ENCODE measurements around the gene RMDN2.

Gene RMDN2

DNA sequence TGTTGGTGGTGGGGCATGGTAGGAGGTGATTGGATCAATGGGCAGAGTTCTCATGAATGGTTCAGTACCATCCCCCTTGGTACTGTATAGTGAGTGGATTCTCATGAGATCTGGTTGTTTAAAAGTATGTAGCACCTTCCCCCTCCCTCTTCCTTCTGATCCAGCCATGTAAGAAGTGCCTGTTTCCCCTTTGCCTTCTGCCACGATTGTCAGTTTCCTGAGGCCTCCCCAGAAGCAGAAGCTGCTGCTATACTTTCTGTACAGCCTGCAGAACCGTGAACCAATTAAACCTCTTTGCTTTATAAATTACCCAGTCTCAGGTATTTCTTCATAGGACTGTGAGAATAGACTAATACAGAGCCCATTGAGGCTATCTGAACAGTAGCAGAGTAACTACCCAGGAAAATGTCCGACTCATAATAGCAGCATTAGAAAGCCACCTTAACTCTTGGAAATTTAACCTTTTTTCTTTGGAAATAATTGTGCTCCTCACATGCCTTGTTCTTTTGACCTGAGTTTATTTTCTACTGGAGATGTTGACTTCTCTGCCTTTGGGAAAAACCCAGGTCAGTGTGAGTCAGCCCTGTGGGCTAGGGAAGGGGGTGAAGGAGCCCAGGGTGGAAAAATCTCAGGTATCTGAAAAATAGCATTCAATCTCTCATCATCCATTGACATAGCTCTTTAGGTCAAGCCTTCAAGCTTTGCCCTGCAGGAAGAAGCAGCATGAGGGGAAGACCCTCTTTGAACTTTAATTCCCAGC is 132.7 kb downstream of the RMDN2 start:
- no peak for DNase-seq

DNA sequence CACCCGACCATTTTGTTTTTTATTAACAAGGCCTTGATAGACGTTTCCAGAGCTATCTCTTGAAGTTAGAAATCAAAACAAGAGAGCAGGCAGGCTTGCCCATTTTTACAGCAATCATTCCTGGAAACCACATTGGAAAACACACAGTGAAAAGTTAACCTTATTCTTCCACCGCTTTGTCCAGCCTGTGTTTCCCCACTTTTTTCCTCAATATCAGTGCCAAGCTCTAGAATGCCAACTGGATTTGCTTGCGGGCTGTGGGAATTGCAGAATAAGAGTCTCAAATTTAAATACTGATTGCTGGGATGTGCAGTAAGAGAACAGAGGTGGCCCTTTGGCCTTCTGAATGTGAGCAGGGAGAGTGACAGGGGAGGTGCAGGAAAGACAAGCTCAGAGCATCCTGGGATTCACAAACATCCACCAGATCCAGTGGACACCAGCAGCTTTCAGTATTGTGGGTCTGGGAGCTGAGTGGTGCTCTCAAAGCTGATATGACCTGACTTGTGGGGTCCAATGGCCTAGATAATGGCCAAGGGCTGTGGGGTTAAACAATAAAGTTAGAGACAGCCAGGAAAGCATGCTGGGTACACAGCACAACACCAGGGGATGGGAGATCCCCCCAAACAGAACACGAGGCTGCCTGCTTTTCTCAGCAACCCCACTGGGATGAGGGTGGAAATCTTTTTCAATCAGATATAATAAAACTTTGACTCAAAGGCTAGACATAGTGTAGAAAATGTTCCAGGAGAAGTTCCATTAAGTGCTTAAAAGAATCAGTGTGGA is 135.3 kb downstream of the RMDN2 start:
- no peak for DNase-seq

GRCh38 chr2:38064801-38065501 is 139.9 kb downstream of the RMDN2 start:
- no peak for DNase-seq

DNA sequence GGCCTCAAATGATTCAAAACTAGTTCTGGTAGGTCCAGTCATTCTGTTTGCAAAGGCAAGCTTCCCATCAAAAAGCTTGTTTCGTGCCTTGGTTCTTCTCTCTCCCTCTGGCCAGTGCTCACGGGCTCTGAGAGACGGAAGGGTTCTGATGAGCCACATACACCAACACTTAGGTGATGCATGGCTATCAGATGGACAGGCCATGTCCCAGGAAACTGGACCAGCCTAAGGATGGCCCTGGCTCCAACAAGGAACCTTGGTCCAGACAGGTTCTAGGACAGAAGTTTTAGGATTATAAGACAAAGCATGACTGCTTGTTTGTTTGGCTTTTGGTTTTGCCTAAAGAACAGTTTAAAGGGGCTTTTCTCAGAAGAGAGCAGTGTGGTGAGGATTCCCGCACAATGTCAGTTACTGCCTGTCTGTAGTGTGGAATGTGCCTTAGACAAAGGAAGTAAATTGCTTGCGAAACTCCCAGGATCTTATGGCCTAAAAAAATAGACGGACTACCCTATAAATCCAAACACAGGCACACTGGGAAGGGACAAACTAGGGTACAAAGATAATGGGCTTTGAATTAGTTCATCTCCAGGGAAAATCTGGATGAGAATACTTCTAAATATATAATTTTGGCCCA is 140.5 kb downstream of the RMDN2 start:
- no peak for DNase-seq

- DNase-seq = no peak
Measured at GRCh38 chr2:38066421-38067115, 141.5 kb downstream of the RMDN2 start.

Data from NCI-H2107 (cell line).